HG03066 (cell line): ENCODE results near the gene TMEM145.

Experiments used
- ATAC-seq: cut with Tn5 transposase; IDR thresholded peaks from one replicate; pipeline ENCODE4 v1.9.1; 2021; ENCODE audit warnings: low read depth; ENCODE audit not compliant: unreplicated experiment

TMEM145 gene

DNA sequence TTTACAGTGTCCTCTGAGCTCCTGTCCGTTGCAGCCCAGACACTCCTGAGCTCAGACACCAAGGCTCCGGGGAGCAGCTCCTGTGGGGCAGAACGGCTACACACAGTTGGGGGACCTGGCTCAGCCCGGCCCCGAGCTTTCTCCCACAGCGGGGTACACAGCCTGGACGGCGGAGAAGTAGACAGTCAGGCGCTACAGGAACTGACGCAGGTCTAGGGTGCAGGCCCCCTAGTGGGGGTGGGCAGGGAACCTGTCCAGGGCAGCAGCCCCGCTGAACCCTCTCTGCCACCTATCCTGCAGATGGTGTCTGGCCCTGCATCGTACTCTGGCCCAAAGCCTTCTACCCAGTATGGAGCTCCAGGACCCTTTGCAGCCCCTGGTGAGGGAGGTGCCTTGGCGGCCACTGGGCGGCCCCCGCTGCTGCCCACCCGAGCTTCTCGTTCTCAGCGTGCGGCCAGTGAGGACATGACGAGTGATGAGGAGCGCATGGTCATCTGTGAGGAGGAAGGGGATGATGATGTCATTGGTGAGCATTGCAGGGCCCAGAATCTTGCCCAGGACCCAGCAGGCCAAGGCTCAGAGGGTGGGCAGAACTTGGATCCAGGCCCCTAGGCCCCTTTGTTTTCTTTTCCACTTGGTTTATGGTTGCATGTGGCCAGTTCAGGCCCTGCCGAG lies 24.1 kb upstream of the TMEM145 start:
- ATAC-seq, result no peak

DNA sequence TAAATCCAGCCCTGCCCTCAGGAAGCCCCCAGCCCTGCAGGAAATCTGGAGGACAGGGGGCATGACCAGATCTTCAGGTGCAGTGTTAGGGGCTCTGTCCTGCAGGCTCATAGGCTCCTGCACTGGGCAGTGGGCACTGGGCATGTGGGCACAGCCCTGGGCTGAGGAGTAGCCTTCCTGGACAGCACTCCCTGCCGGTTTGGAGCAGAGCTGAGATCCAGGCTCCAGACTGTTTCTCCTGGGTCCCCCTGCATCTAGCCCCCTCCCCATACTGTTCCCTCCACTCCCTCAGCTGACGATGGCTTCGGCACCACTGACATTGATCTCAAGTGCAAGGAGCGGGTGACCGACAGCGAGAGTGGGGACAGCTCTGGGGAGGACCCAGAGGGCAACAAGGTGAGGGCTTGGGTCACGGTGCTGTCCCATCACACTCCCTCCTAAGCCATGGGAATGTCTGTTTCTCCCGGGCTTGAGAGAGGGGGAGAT lies 23.5 kb upstream of the TMEM145 start:
- ATAC-seq, result no peak

DNA sequence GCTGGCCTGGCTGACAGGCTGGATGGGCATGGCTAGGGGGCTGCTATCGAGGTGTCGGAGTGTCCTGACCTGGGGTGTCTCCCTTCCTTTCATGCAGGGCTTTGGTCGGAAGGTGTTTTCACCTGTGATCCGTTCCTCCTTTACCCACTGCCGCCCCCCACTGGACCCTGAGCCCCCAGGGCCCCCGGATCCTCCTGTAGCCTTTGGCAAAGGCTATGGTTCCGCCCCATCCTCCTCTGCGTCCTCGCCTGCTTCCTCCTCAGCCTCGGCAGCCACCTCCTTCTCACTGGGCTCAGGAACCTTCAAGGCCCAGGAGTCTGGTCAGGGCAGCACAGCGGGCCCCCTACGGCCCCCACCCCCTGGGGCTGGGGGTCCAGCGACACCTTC lies 23.0 kb upstream of the TMEM145 start:
- ATAC-seq, result no peak

DNA sequence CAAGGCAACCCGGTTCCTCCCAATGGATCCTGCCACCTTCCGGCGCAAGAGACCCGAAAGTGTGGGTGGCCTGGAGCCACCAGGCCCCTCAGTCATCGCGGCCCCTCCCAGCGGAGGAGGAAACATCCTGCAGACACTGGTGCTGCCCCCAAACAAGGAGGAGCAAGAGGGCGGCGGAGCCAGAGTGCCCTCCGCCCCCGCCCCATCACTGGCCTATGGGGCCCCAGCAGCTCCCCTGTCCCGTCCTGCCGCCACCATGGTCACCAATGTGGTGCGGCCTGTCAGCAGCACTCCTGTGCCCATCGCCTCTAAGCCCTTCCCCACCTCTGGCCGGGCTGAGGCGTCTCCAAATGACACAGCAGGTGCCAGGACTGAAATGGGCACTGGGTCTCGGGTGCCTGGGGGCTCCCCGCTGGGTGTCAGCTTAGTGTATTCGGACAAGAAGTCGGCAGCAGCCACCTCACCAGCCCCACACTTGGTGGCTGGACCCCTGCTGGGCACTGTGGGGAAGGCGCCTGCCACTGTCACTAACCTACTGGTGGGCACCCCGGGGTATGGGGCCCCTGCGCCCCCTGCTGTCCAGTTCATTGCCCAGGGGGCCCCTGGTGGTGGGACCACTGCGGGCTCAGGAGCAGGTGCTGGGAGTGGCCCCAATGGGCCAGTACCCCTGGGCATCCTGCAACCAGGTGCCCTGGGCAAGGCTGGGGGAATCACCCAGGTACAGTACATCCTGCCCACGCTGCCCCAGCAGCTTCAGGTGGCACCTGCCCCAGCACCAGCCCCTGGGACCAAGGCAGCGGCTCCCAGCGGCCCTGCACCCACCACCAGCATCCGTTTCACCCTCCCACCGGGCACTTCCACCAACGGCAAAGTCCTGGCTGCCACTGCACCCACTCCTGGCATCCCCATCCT lies 22.3 kb upstream of the TMEM145 start:
- no peak for ATAC-seq

DNA sequence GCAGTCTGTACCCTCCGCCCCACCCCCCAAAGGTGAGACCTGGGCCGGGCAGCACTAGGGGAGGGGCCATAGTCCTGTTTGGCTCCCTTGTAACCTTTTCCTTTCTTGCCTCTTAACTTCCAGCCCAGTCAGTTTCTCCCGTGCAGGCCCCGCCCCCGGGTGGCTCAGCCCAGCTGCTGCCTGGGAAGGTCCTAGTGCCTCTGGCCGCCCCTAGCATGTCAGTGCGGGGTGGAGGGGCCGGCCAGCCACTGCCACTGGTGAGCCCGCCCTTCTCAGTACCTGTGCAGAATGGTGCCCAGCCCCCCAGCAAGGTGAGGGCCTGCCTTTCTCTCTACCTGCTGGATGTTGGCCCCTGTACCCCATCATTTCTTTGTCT lies 21.7 kb upstream of the TMEM145 start:
- ATAC-seq, result no peak

DNA sequence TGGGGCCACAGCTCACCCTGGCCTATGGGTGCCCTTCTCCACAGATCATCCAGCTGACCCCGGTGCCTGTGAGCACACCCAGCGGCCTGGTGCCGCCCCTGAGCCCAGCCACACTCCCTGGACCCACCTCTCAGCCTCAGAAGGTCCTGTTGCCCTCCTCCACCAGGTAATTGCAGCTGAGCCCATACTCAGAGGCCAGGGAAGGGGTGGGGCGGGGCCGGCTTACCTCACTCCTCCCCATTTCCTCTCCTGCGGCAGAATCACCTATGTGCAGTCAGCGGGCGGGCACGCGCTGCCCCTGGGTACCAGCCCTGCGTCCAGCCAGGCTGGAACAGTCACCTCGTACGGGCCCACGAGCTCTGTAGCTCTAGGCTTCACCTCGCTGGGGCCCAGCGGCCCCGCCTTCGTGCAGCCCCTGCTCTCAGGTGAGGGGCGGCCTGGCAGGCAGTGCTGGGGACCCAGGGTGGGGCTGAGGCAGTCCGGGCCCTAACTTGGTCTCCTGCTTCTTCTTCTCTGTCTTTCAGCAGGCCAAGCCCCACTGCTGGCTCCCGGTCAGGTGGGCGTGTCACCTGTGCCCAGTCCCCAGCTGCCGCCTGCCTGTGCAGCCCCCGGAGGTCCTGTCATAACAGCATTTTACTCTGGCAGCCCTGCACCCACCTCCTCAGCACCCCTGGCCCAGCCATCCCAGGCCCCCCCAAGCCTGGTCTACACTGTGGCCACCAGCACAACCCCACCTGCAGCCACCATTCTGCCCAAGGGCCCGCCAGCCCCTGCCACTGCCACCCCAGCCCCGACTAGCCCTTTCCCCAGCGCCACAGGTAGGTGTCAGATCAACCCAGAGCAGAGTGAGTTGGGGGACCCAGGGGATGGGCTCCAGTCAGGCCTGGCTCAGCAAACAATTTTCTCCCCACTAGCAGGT lies 20.8 kb upstream of the TMEM145 start:
- ATAC-seq, result no peak

DNA sequence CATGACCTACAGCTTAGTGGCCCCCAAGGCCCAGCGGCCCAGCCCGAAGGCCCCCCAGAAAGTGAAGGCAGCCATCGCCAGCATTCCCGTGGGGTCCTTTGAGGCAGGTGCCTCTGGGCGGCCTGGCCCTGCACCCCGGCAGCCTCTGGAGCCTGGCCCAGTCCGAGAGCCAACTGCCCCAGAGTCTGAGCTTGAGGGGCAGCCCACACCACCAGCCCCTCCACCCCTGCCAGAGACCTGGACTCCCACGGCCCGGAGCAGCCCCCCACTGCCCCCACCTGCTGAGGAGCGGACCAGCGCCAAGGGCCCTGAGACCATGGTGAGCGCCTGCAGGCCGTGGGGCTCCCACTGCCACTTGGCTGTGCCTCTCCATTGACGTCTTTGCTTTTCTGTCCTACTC lies 20.1 kb upstream of the TMEM145 start:
- no peak for ATAC-seq

DNA sequence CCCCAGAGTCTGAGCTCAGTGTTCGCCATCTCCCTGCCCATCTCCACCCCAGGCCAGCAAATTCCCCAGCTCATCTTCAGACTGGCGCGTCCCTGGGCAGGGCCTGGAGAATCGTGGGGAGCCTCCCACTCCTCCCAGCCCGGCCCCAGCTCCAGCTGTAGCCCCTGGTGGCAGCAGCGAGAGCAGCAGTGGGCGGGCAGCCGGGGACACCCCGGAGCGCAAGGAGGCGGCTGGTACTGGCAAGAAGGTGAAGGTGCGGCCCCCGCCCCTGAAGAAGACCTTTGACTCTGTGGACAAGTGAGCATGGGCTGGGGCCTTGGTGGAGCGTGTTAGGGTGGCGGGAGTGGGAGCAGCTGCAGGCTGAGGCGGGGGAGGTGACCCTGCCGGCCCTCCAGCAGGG lies 19.6 kb upstream of the TMEM145 start:
- ATAC-seq, result no peak

DNA sequence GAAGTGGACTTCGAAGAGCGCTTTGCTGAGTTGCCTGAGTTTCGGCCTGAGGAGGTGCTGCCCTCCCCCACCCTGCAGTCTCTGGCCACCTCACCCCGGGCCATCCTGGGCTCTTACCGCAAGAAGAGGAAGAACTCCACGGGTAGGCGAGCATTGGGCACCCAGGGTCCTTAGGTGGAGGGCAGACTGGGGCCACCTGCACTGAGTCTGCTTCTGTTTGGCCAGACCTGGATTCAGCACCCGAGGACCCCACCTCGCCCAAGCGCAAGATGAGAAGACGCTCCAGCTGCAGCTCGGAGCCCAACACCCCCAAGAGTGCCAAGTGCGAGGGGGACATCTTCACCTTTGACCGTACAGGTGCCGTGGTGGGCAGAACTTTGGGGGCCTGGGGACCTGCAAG lies 19.2 kb upstream of the TMEM145 start:
- no peak for ATAC-seq

DNA sequence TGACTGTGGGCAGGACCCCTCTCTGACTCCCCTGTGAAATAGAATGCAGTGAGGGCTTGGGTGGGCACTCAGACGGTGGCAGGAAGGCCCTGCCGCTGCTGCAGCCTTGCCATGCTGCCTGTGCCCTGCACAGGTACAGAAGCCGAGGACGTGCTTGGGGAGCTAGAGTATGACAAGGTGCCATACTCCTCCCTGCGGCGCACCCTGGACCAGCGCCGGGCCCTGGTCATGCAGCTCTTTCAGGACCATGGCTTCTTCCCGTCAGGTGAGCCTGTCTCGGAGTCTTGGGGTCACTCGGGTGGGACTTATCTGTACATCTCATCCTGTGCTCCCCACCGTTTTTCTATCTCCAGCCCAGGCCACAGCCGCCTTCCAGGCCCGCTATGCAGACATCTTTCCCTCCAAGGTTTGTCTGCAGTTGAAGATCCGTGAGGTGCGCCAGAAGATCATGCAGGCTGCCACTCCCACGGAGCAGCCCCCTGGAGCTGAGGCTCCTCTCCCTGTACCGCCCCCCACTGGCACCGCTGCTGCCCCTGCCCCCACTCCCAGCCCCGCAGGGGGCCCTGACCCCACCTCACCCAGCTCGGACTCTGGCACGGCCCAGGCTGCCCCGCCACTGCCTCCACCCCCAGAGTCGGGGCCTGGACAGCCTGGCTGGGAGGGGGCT lies 18.5 kb upstream of the TMEM145 start:
- ATAC-seq, result no peak

DNA sequence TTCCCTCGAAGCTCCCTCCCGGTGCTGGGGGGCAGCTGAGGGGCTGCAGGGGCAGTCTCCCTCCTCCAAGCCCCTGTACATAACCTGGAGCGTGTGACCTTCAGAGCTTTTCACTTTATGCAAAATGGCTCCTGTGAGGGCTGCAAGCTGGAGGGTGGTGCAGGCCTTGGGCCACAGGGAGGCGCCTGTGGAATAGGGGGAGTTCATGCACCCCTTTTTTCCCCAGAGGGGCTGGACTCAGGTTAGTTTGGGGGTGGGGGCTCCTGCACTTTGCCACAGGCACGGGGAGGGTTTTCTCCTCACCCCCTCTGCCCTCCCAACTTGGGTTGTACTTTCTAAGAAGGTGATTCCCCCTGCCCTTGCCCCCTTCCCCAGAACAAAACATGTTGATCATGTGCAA lies 17.8 kb upstream of the TMEM145 start:
- ATAC-seq, result no peak

DNA sequence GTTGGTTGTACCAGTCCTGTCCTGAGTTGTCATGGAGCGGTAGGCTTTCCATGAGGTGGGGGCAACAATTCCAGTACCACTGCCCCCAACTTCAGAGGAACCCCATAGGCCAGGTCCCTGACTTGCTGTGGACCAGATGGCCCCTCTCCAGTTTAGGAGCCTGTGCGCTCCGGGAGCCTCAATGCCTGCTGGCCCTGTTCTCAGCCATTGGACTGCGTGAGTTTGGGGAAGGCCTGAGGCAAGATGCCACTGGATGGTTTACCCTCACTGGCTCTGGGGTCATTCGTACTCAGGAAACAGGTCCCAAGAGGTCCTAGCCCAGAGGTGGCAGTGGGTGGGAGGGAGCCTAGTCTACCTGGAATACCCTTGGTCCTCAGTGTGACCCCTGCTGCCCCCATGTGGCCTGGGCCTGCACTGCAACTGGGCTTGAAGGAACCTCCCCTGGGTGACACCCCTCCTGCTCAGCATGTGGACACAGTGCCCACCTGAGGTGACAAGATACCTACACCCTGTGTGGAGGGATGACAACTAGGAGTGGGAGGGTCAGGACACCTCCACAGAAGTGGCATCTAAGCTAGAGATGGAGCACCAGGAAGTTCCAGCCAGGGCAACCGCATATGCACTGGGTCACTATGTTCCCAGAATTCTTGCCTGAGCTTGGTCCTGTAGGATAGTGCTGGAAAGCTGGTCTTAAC lies 17.1 kb upstream of the TMEM145 start:
- no peak for ATAC-seq

DNA sequence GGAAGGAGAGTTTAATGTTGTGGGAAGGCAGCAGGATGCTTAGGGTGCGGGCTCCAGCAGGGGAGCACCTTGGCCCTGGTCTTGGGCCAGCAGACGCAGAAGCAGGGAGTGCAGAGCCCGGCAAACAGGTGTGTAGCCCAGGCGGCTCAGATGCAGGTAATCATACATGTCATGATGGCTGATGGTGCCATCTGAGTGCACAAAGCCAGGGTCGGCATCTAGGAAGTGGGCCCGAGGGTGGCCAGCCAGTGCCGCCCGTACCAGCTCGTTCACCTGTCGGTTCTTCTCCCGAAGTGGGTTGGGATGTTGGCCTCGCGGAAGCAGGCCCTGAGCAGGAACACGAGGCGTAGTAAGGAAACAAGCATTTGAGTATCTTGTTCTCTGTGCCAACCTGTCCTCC lies 16.1 kb upstream of the TMEM145 start:
- ATAC-seq, result no peak

DNA sequence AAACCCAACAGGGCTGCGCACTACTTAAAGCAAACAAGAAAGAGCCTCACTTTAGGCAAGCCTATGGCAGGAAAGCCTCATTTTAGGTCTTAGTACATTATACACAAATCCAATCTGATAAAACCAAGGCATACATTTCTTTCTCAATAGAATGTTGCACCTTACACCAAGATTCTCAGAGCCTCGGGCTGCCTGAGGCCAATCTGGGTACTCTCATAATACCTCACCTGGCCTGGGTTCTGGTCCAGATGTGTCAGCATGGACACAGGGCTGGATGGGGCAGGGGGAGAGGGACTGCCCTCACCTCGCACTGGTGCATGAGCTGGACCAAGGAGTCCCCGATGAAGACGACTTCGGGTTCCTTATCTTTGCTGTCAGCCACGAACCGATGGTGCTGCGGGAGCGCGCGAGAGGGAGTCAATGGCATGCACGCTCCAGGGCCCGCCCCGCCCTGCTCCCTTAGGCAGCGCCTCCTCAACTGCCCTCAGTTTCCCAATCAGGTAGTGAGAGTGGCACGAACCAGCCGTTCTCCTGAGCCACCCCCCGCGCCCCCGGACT lies 11.4 kb upstream of the TMEM145 start, which contains the start of gene PRR19:
Gene PRR19 (plus strand): TSS at position 487 of the 558 bp plus-strand sequence. CDS start 7,453 bp downstream, outside the sequence.
- no peak for ATAC-seq

DNA sequence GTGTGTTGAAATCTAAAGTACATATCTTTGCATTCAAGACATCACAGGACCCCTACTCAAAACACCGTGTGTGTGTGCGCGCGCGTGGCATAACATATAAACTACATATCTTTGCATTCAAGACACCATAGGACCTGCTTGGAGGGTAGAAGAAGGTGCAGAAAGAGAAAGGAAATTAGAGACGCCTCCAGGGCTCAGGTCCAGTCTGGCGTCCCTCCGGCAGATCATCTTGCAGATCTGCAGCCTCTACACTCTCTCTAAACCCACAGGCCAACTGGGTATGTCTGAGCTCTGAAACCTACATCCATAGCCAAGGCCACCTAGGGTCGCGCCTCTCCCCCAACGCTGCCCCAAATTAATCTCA lies 10.0 kb upstream of the TMEM145 start:
- no peak for ATAC-seq

DNA sequence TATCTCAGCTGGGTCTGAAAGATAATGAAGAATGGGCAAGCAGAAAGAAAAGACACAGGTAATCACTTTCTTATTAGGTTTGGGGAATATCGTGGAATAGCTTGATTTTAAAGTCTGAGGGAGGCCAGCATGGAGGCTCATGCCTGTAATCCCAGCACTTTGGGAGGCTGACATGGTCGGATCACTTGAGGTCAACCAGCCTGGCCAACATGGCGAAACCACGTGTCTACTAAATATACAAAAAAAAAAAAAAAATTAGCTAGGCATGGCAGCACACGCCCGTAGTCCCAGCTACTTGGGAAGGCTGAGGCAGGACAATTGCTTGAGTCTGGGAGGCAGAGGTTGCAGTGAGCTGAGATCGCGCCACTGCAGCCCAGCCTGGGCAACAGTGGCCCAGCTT lies 9.2 kb upstream of the TMEM145 start:
- no peak for ATAC-seq

DNA sequence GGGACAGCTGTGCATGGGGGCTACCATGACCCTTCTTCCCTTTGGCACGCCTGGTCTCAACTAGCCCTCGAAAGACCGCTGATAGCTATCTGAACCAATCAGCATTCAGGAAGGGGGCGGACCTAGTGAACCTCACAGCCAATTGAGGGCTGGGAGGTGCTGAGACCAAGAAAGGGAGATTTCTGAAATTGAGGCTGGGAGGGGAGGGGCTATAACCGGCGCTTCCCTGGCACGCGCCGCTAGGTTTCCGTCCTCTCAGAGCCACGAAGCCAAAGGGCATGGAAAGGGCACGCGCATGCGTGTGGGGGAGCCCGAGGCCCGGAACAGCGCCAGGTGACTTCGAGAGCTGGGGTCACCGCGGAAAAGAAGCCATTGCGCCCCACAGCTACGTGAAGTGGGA lies 6.5 kb upstream of the TMEM145 start:
- ATAC-seq, result no peak

DNA sequence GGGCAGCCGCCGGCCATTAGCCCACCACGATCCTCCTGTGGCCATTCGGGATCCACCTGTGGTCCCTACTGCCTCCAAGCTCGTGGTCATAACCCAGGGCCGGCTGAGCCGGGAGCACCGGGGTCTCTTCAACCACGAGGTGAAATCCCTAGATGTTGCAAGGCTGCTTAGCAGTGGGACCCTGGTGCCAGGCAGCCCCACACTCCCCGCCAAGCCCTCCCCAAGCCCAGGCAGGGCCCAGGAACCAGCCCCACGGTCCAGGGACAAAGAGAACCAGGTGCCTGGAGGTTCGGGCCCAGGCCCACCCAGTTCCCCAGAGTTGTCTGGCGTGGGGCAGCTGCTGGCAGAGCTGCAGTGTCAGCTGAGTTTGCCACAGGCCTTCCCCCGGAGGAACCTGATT lies 3.4 kb upstream of the TMEM145 start:
- no peak for ATAC-seq

DNA sequence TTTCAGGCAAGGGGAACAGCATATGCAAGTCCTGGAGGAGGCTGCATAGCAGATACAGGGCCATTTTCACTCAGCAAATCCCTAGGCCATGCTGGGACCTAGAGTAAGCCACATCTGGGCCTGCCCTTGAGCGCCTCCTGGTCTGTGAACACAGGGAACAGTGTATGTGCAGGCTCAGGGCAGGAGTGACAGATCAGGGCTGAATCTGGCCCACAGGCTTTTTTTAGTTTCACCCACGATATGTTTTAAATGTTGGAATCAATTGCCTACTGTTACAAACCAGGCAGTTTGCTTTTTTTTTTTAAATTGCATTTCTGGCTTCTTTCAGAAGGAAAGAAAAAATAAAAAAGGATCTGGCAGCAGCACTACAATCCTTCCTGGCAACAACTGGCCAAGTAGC lies 1.5 kb upstream of the TMEM145 start:
- ATAC-seq, result no peak
